H1 (cell line): ENCODE data around the gene C2. TPM values are rescaled to one million over a fixed set of nuclear protein-coding genes. Genes with fewer than 3 reads are reported as not detected.

Experiments used
- CBX8 ChIP-seq: fragments of 300-800, 300-1000 bp; sonication (generic); IDR thresholded peaks from 2 replicates; pipeline ENCODE4 v1.7.1; 2016; ENCODE audit warnings: low read depth, low read length, borderline replicate concordance
- CTCF ChIP-seq, 3 experiments: IDR thresholded peaks; 1 replicate in 2 of 3; 2 replicates in 1 of 3; pipeline versions ENCODE4 v1.5.1 to v1.6.1; 2011; ENCODE audit warnings: low read length in 3 of 3, mild to moderate bottlenecking in 3 of 3, inconsistent platforms in 2 of 3, low read depth in 1 of 3, moderate library complexity in 1 of 3; ENCODE audit not compliant: insufficient read depth in 1 of 3; ENCODE audit errors: control extremely low read depth in 1 of 3
- GTF2F1 ChIP-seq: IDR thresholded peaks from 2 replicates; pipeline ENCODE4 v1.6.1; 2012; ENCODE audit warnings: low read depth, low read length, improper control_type of control experiment, borderline replicate concordance
- TAF1 ChIP-seq: IDR thresholded peaks from 2 replicates; pipeline ENCODE4 v1.6.1; 2011; ENCODE audit warnings: mild to moderate bottlenecking, low read depth, low read length
- TBP ChIP-seq: IDR thresholded peaks from 2 replicates; pipeline ENCODE4 v1.6.1; 2011; ENCODE audit warnings: low read depth, low read length, improper control_type of control experiment
- polyA plus RNA-seq, 7 experiments: library from polyadenylated mRNA; depleted of rRNA in 3 of 7; stranded (reverse) in 5 of 7; unstranded in 2 of 7; fragments of >200 nt in 5 of 7; fragments of 200-250 nt in 2 of 7; gene quantifications; 1 replicate in 5 of 7; 2 replicates in 1 of 7; 4 replicates in 1 of 7; pipeline versions ENCODE4 v1.2.1 to v1.2.3, GENCODE V29; 2011 to 2013; ENCODE audit warnings: missing spikeins in 2 of 7, mixed read lengths in 2 of 7
- total RNA-seq: library from RNA; stranded (reverse); fragmentation: NEBNext Ultra II Directional; extraction: Animal tissue kit (Norgen Biotek cat#: 25700); gene quantifications from 2 replicates; pipeline ENCODE4 v1.2.1, GENCODE V29; 2021

Gene C2
- total and polyA plus RNA-seq, 2 of the 8 experiments (the other 6 are each of a cell fraction or from before 2014, with no cell fraction given) = 0.26 to 0.38 TPM

- TF ChIP-seq TBP (no peak), CBX8 (no peak), GTF2F1 (no peak), CTCF (IDR thresholded peaks at IDR 0.05; ENCODE audit: control extremely low read depth in 1 of 3, insufficient read depth in 1 of 3, low read depth in 1 of 3, low read length in 3 of 3) (no peak), TAF1 (no peak)
These were observed 48.4 kb upstream of the C2 start (continued) for GRCh38 chr6:31879143-31879542.
